PC-9 (cell line): Measurements from ENCODE around the gene ABCA1. TPM values are rescaled to one million over a fixed set of nuclear protein-coding genes. Genes with fewer than 3 reads are reported as not detected.

ENCODE experiments used
- BruUV-seq: library from RNA; stranded (reverse); fragments of 400-500 nt; replicated peaks from 2 replicates; lab custom pipeline; 2021; lab: Mats Ljungman, UMichigan
- CTCF ChIA-PET: fragments of 300-600 bp; sonication (Branson Sonifier 250); formaldehyde crosslinking; loops from one replicate; lab custom pipeline; 2022; ENCODE audit warnings: antibody characterized with exemption; lab: Charles Lee
- POLR2A ChIA-PET: fragments of 300-600 bp; sonication (Branson Sonifier 250); formaldehyde crosslinking; loops from one replicate; lab custom pipeline; 2022; ENCODE audit warnings: antibody characterized with exemption; ENCODE audit not compliant: unreplicated experiment; lab: Charles Lee
- DNase-seq, 2 experiments: peaks; one replicate each; pipeline versions ENCODE4 v3.0.0 to v3.0.0-alpha.2; 2015 to 2022; ENCODE audit warnings: mixed read lengths in 1 of 2
- H2AFZ ChIP-seq: fragments of 200-600 bp; sonication (generic); 2 replicates; pipeline ENCODE4 v1.8.1; 2017; ENCODE audit warnings: antibody characterized with exemption
- H3F3A ChIP-seq: fragments of 200-600 bp; sonication (generic); 2 replicates; pipeline ENCODE4 v1.8.1; 2017; ENCODE audit warnings: antibody characterized with exemption, mild to moderate bottlenecking, low read depth; ENCODE audit not compliant: insufficient read depth
- H3K27ac ChIP-seq: fragments of 200-600 bp; sonication (generic); 2 replicates; pipeline ENCODE4 v1.6.1; 2016; ENCODE audit warnings: mixed run types
- H3K27me3 ChIP-seq: fragments of 200-600 bp; sonication (generic); 2 replicates; pipeline ENCODE4 v1.6.1; 2016; ENCODE audit warnings: low read depth, mixed run types; ENCODE audit not compliant: insufficient read depth
- H3K36me3 ChIP-seq: fragments of 200-600 bp; sonication (generic); 2 replicates; pipeline ENCODE4 v1.6.1; 2016; ENCODE audit warnings: low read depth, mixed run types
- H3K4me1 ChIP-seq: fragments of 200-600 bp; sonication (generic); replicated peaks from 2 replicates; pipeline ENCODE4 v1.6.1; 2016; ENCODE audit warnings: mixed run types; ENCODE audit not compliant: insufficient read depth
- H3K4me2 ChIP-seq: fragments of 200-600 bp; sonication (generic); 2 replicates; pipeline ENCODE4 v1.6.1; 2017; ENCODE audit warnings: mixed run types
- H3K4me3 ChIP-seq: fragments of 200-600 bp; sonication (generic); 2 replicates; pipeline ENCODE4 v1.6.1; 2016; ENCODE audit warnings: mixed run types
- H3K79me2 ChIP-seq: fragments of 200-600 bp; sonication (generic); 2 replicates; pipeline ENCODE4 v1.6.1; 2017; ENCODE audit warnings: low read depth, mixed run types
- H3K9me2 ChIP-seq: fragments of 200-600 bp; sonication (generic); 2 replicates; pipeline ENCODE4 v1.8.1; 2017; ENCODE audit warnings: mild to moderate bottlenecking; ENCODE audit not compliant: insufficient read depth
- H3K9me3 ChIP-seq: fragments of 200-600 bp; sonication (generic); 2 replicates; pipeline ENCODE4 v1.8.1; 2016; ENCODE audit warnings: low read depth; ENCODE audit not compliant: insufficient read depth
- H4K20me1 ChIP-seq: fragments of 200-600 bp; sonication (generic); 2 replicates; pipeline ENCODE4 v1.8.1; 2017; ENCODE audit not compliant: insufficient read depth
- EZH2 ChIP-seq: fragments of 200-600 bp; sonication (generic); IDR thresholded peaks from 2 replicates; pipeline ENCODE4 v1.8.0; 2017; ENCODE audit warnings: antibody characterized with exemption, low read depth
- intact Hi-C: fragments of 100-400 bp; cut with micrococcal nuclease; formaldehyde crosslinking; loops from one replicate; pipeline ENCODE4 v1.10.0; 2022; ENCODE audit not compliant: unreplicated experiment
- total RNA-seq: library from RNA; stranded (reverse); gene quantifications from 2 replicates; pipeline ENCODE4 v1.2.3, GENCODE V29; 2021
- TF ChIP-seq, protein P1 (sequence below): fragments of 200-600 bp; sonication (generic); conservative IDR thresholded peaks from 2 replicates; pipeline ENCODE4 v1.6.1; 2017; ENCODE audit warnings: mixed run types, antibody characterized with exemption, mild to moderate bottlenecking, moderate library complexity

The ABCA1 gene
- total RNA-seq, 1 experiment from 2014 or later = 38.3 TPM

GRCh38 chr9:104914466-104914865, 13.5 kb downstream of the ABCA1 start:
- Histone ChIP-seq H3K9me2 (no peaks in the 10 kb centered on the region), H3K4me3 (no peak overlapping the region), H4K20me1 (peaks cover 89% of the 10 kb centered on the region), H3K27me3 (no peaks in the 10 kb centered on the region), H3F3A (no peaks in the 10 kb centered on the region), H2AFZ (no peak overlapping the region), H3K36me3 (no peaks in the 10 kb centered on the region), H3K79me2 (peaks cover 97% of the 10 kb centered on the region), H3K4me2 (no peak overlapping the region), H3K4me1 (no peaks in the 10 kb centered on the region; the same call in 1 of the 2 replicates), H3K27ac (no peak overlapping the region), H3K9me3 (no peaks in the 10 kb centered on the region)
- CTCF ChIA-PET = no interaction called here
- intact Hi-C loops = no loop called here
- TF ChIP-seq, protein P1, sequence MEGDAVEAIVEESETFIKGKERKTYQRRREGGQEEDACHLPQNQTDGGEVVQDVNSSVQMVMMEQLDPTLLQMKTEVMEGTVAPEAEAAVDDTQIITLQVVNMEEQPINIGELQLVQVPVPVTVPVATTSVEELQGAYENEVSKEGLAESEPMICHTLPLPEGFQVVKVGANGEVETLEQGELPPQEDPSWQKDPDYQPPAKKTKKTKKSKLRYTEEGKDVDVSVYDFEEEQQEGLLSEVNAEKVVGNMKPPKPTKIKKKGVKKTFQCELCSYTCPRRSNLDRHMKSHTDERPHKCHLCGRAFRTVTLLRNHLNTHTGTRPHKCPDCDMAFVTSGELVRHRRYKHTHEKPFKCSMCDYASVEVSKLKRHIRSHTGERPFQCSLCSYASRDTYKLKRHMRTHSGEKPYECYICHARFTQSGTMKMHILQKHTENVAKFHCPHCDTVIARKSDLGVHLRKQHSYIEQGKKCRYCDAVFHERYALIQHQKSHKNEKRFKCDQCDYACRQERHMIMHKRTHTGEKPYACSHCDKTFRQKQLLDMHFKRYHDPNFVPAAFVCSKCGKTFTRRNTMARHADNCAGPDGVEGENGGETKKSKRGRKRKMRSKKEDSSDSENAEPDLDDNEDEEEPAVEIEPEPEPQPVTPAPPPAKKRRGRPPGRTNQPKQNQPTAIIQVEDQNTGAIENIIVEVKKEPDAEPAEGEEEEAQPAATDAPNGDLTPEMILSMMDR = no peak
- no peak for TF ChIP-seq EZH2
- POLR2A ChIA-PET = no interaction called here
- BruUV-seq = no TSS peak
- no peak for DNase-seq

DNA sequence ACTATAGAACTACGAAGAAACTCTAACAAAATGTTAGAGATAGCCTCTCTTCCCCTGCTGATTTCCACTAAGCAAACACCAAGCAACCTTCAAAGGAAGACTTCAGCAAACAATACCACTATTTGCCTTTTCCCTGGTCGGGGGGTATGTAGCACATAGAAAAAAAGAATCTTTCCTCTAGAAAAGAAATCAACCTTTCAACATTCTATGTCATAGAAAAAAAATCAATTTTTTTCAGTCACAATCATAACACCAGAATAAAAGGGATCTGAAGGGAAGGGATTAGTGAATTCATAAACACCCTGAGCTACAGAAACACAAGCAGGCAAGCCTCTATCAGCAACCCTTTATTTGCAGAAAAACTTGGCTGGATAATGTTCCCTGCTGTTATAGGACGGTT, 15.3 kb downstream of the ABCA1 start:
- peaks cover 97% of the 10 kb centered on the region for H3K79me2 ChIP-seq
- no peak for TF ChIP-seq EZH2
- TF ChIP-seq, protein P1 = no peak
- peaks cover 5% of the 10 kb centered on the region; the same call in 1 of the 2 replicates for H3K4me1 ChIP-seq
- no peak for DNase-seq
- no peak overlapping the region for H3K27ac ChIP-seq
- no peak overlapping the region for H3K4me3 ChIP-seq
- peaks cover 89% of the 10 kb centered on the region for H4K20me1 ChIP-seq
- intact Hi-C loops = no loop called here
- no peaks in the 10 kb centered on the region for H3K9me2 ChIP-seq
- no peaks in the 10 kb centered on the region for H3F3A ChIP-seq
- no peak overlapping the region for H2AFZ ChIP-seq
- no peak overlapping the region for H3K4me2 ChIP-seq
- H3K36me3 ChIP-seq = no peaks in the 10 kb centered on the region
- H3K27me3 ChIP-seq = no peaks in the 10 kb centered on the region
- H3K9me3 ChIP-seq = no peaks in the 10 kb centered on the region
- POLR2A ChIA-PET = no interaction called here
- CTCF ChIA-PET = no interaction called here
- no TSS peak for BruUV-seq

GRCh38 chr9:104911032-104911607, 16.8 kb downstream of the ABCA1 start:
- intact Hi-C loops = no loop called here
- no peak for DNase-seq
- TF ChIP-seq, protein P1 = no peak
- no peak for TF ChIP-seq EZH2

More at GRCh38 chr9:104911032-104911607, 16.8 kb downstream of the ABCA1 start:
- Histone ChIP-seq H3K36me3 (no peaks in the 10 kb centered on the region), H3K27ac (no peak overlapping the region), H3K4me2 (no peak overlapping the region), H3K9me3 (no peaks in the 10 kb centered on the region), H3K79me2 (peaks cover 97% of the 10 kb centered on the region), H3K4me3 (no peak overlapping the region), H4K20me1 (peaks cover 89% of the 10 kb centered on the region), H2AFZ (no peak overlapping the region), H3F3A (no peaks in the 10 kb centered on the region; the same call in 1 of the 2 replicates), H3K4me1 (peaks cover 9% of the 10 kb centered on the region; the same call in 1 of the 2 replicates), H3K27me3 (no peaks in the 10 kb centered on the region), H3K9me2 (no peaks in the 10 kb centered on the region)
- ChIA-PET POLR2A (interaction anchor here (0.6 kb wide), 1 partner anchor 204 kb away, joined by 6 read pairs; no protein-coding TSS in a partner anchor), CTCF (interaction anchor here (1.0 kb wide), 1 partner anchor 16 kb away, joined by 3 read pairs; no protein-coding TSS in a partner anchor)
- BruUV-seq = no TSS peak
